ENCODE data around the gene SLC2A9. TPM values are rescaled to one million over a fixed set of nuclear protein-coding genes. Genes with fewer than 3 reads are reported as not detected.

The SLC2A9 gene
- total and polyA plus RNA-seq, 2 of the 4 experiments (the other 2 are of a cell fraction), result 0.72 to 2.1 TPM

DNA sequence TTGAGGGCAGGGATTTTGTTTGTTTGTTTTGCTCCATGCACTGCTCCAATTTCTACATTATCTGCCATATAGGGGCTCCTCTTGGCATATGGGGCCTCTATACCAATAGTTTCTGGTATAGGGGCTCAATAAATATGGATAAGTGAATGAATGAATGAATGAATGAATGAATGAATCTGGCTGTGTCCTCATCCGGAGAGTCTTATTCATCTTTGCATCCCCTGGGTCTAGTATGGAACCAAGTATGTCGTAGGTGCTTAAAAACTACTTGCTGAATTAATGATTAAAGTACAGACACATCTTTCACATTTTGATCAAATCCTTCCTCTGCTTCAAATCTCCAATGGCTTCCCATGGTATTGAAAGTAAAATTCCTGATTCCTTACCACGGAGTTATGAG, 159.7 kb downstream of the SLC2A9 start:
- Histone ChIP-seq H4K8ac (ENCODE audit: low read depth in 2 of 2, low read length in 2 of 2) (no peak overlapping the region), H3K4me3 (ENCODE audit: insufficient read depth, low read depth, low read length) (no peak overlapping the region), H3K9ac (ENCODE audit: low read depth, low read length) (no peak overlapping the region), H3K27me3 (ENCODE audit: control insufficient read depth, insufficient read depth, low read length) (no peaks in the 10 kb centered on the region), H2BK5ac (ENCODE audit: low read depth, low read length, poor library complexity, severe bottlenecking) (no peak overlapping the region), H3K9me3 (ENCODE audit: control insufficient read depth, insufficient read depth, low read length) (peaks cover 13% of the 10 kb centered on the region), H3K56ac (ENCODE audit: extremely low read depth, insufficient read depth, low read length) (no peak overlapping the region), H2BK15ac (ENCODE audit: low read depth, low read length) (no peak overlapping the region), H3K18ac (ENCODE audit: low read depth, low read length) (no peak overlapping the region), H3K4ac (ENCODE audit: low read depth, low read length) (no peak overlapping the region), H3K27ac (ENCODE audit: insufficient read depth, low read length) (no peak overlapping the region), H4K20me1 (ENCODE audit: insufficient read depth, low read length) (no peaks in the 10 kb centered on the region), H2AK5ac (ENCODE audit: low read depth, low read length) (no peak overlapping the region), H2BK120ac (ENCODE audit: low read depth, low read length) (no peak overlapping the region), H3K79me1 (ENCODE audit: low read depth in 1 of 2, low read length in 2 of 2) (no peaks in the 10 kb centered on the region), H4K5ac (ENCODE audit: low read depth, low read length) (no peak overlapping the region), H3K14ac (replicated peaks; ENCODE audit: low read depth, low read length) (no peak overlapping the region), H2AK9ac (replicated peaks; ENCODE audit: low read depth, low read length, poor library complexity) (no peak overlapping the region), H3K9me1 (ENCODE audit: insufficient read depth, low read length) (no peaks in the 10 kb centered on the region), H3K4me2 (ENCODE audit: low read depth, low read length) (no peak overlapping the region), H2BK20ac (ENCODE audit: low read depth, low read length) (no peak overlapping the region), H4K91ac (ENCODE audit: insufficient read depth, low read depth, low read length) (no peak overlapping the region), H2AFZ (replicated peaks; ENCODE audit: low read length, poor library complexity) (no peak overlapping the region), H3K23ac (ENCODE audit: low read depth, low read length) (no peak overlapping the region), H3K4me1 (ENCODE audit: control insufficient read depth, insufficient read depth, low read length) (no peaks in the 10 kb centered on the region), H3K36me3 (ENCODE audit: control insufficient read depth, insufficient read depth, low read length) (no peaks in the 10 kb centered on the region)
- ATAC-seq (ENCODE audit: low read depth) (no peak), DNase-seq (no peak)
- no TSS peak for BruUV-seq (replicated peaks)
- in situ Hi-C loops (cut with MboI; ENCODE audit: low sequenced_read_pairs) (no loop called here), dilution Hi-C loops (cut with HindIII; ENCODE audit: low sequenced_read_pairs, unreplicated experiment) (no loop called here), intact Hi-C loops (cut with micrococcal nuclease) (no loop called here)
- CTCF ChIA-PET, result no interaction called here
- POLR2A ChIA-PET (ENCODE audit: unreplicated experiment), result no interaction called here
- 40% methylated on average over 1 of the region's 3 CpGs; no CpG with 5 or more reads in 1 of the 2 experiments for WGBS, 2 experiments (ENCODE audit: extremely low coverage in 2 of 2, insufficient read length in 1 of 2)
- TF ChIP-seq POLR2A (IDR thresholded peaks at IDR 0.05; ENCODE audit: low read depth, low read length) (no peak), SMC3 (IDR thresholded peaks at IDR 0.05; ENCODE audit: low read depth, low read length) (no peak), BHLHE40 (IDR thresholded peaks at IDR 0.05; ENCODE audit: low read depth, low read length) (no peak), RAD21 (IDR thresholded peaks at IDR 0.05; ENCODE audit: low read length) (no peak), MAFK (IDR thresholded peaks at IDR 0.05; ENCODE audit: low read depth, low read length) (no peak), CEBPB (IDR thresholded peaks at IDR 0.05; ENCODE audit: low read depth, low read length) (no peak), RCOR1 (IDR thresholded peaks at IDR 0.05; ENCODE audit: insufficient replicate concordance, low read length) (no peak), MAZ (IDR thresholded peaks at IDR 0.05; ENCODE audit: borderline replicate concordance, low read depth, low read length) (no peak), NFE2L2 (IDR thresholded peaks at IDR 0.05; ENCODE audit: low read depth, low read length) (no peak)
- TF ChIP-seq, protein P1, sequence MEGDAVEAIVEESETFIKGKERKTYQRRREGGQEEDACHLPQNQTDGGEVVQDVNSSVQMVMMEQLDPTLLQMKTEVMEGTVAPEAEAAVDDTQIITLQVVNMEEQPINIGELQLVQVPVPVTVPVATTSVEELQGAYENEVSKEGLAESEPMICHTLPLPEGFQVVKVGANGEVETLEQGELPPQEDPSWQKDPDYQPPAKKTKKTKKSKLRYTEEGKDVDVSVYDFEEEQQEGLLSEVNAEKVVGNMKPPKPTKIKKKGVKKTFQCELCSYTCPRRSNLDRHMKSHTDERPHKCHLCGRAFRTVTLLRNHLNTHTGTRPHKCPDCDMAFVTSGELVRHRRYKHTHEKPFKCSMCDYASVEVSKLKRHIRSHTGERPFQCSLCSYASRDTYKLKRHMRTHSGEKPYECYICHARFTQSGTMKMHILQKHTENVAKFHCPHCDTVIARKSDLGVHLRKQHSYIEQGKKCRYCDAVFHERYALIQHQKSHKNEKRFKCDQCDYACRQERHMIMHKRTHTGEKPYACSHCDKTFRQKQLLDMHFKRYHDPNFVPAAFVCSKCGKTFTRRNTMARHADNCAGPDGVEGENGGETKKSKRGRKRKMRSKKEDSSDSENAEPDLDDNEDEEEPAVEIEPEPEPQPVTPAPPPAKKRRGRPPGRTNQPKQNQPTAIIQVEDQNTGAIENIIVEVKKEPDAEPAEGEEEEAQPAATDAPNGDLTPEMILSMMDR (conservative IDR thresholded peaks at IDR 0.05; ENCODE audit: low read depth, low read length), result no peak
